HFF-Myc (cell line): ENCODE results near the gene EPB41L2.
"Not testable (repeated sequence)": the region's sequence is repeated elsewhere in the genome, so short reads cannot be mapped to it uniquely, and the experiment has no call there.

Experiments used
- DNase-seq: peaks from one replicate; pipeline ENCODE4 v3.0.0-alpha.2; 2011; ENCODE audit warnings: low read depth; ENCODE audit errors: extremely low read depth
- H3K4me3 ChIP-seq: replicated peaks from 2 replicates; pipeline ENCODE4 v1.5.1; 2011; ENCODE audit warnings: low read depth, mild to moderate bottlenecking, control low read depth, low read length
- CTCF ChIP-seq: IDR thresholded peaks from 2 replicates; pipeline ENCODE4 v1.5.1; 2012; ENCODE audit warnings: mild to moderate bottlenecking, low read depth, low read length, control low read depth; ENCODE audit errors: missing control alignments

Gene EPB41L2

GRCh38 chr6:131096786-131097185 is 33.7 kb upstream of the EPB41L2 start:
- no peak for DNase-seq
- no peak overlapping the region for H3K4me3 ChIP-seq
- TF ChIP-seq CTCF: no peak

- no peak overlapping the region for H3K4me3 ChIP-seq
- DNase-seq: no peak
- TF ChIP-seq CTCF: no peak
Measured at GRCh38 chr6:131093334-131093733, 30.3 kb upstream of the EPB41L2 start.

GRCh38 chr6:131091944-131092343 is 28.9 kb upstream of the EPB41L2 start:
- DNase-seq, H3K4me3 ChIP-seq: not testable (repeated sequence)

- DNase-seq, H3K4me3 ChIP-seq: not testable (repeated sequence)
Measured at GRCh38 chr6:131090339-131090738, 27.3 kb upstream of the EPB41L2 start.

GRCh38 chr6:131084982-131085381 is 21.9 kb upstream of the EPB41L2 start:
- no peak overlapping the region for H3K4me3 ChIP-seq
- DNase-seq: no peak
- peak; percentile 10 for TF ChIP-seq CTCF

GRCh38 chr6:131083687-131084086 is 20.6 kb upstream of the EPB41L2 start:
- no peak for DNase-seq
- no peak overlapping the region for H3K4me3 ChIP-seq
- TF ChIP-seq CTCF: no peak

GRCh38 chr6:131082335-131082734 is 19.3 kb upstream of the EPB41L2 start:
- DNase-seq: no peak
- H3K4me3 ChIP-seq: no peak overlapping the region
- TF ChIP-seq CTCF: no peak

- DNase-seq: no peak
- TF ChIP-seq CTCF: no peak
- H3K4me3 ChIP-seq: no peak overlapping the region
Measured at GRCh38 chr6:131080084-131080483, 17.0 kb upstream of the EPB41L2 start.
